Measurements from ENCODE around the gene COLEC11. TPM values are rescaled to one million over a fixed set of nuclear protein-coding genes. Genes with fewer than 3 reads are reported as not detected.

The COLEC11 gene
- polyA plus RNA-seq, 1 donor (not counting 4 experiments of a cell fraction or from before 2014, with no cell fraction given) = not detected

- H3K4me3 ChIP-seq (ENCODE audit: control insufficient read depth in 2 of 3, extremely low read depth in 1 of 3, insufficient read depth in 2 of 3, low read depth in 1 of 3, low read length in 3 of 3) = no peak overlapping the region
- TF ChIP-seq EZH2 (IDR thresholded peaks at IDR 0.05; ENCODE audit: low read length) (no peak), CTCF (optimal IDR thresholded peaks at IDR 0.05 in 1 of 3, IDR thresholded peaks at IDR 0.05 in 1 of 3, conservative IDR thresholded peaks at IDR 0.05 in 1 of 3; ENCODE audit: extremely low read depth in 1 of 3, insufficient read depth in 2 of 3, low read length in 3 of 3) (no peak)
- H3K27ac ChIP-seq (ENCODE audit: control insufficient read depth, insufficient read depth, low read length) = no peak overlapping the region
- H3K4me2 ChIP-seq (ENCODE audit: control insufficient read depth, extremely low read depth, insufficient read depth, low read depth, low read length) = no peak overlapping the region
- DNase-seq (ENCODE audit: low read depth, low spot score) = no peak
- H3K36me3 ChIP-seq (ENCODE audit: control insufficient read depth in 2 of 2, extremely low read depth in 1 of 2, insufficient read depth in 2 of 2, low read length in 2 of 2) = no peaks in the 10 kb centered on the region
- H3K27me3 ChIP-seq (ENCODE audit: control insufficient read depth, extremely low read depth, insufficient read depth, low read length) = no peaks in the 10 kb centered on the region
- H3K9ac ChIP-seq (ENCODE audit: control insufficient read depth, extremely low read depth, insufficient read depth, low read length) = no peak overlapping the region
- no peaks in the 10 kb centered on the region for H3K9me1 ChIP-seq (ENCODE audit: control insufficient read depth, extremely low read depth, insufficient read depth, low read length)
- no peaks in the 10 kb centered on the region for H3K79me2 ChIP-seq (ENCODE audit: control insufficient read depth, insufficient read depth, low read length)
- H4K20me1 ChIP-seq (ENCODE audit: control insufficient read depth, extremely low read depth, insufficient read depth, low read length) = no peaks in the 10 kb centered on the region
- FAIRE-seq = no peak
- dilution Hi-C loops (cut with MboI; ENCODE audit: extremely low pct_ligation_motif_present, low sequenced_read_pairs) = no loop called here
- no peaks in the 10 kb centered on the region for H3K9me3 ChIP-seq (ENCODE audit: control insufficient read depth, low read depth, low read length)
- no peak overlapping the region for H2AFZ ChIP-seq (ENCODE audit: control insufficient read depth, low read length)
- peaks cover 2% of the 10 kb centered on the region for H3K4me1 ChIP-seq (ENCODE audit: control insufficient read depth, extremely low read depth, insufficient read depth, low read length)
Measured at GRCh38 chr2:3645745-3646389, 51.0 kb downstream of the COLEC11 start.

- no peak overlapping the region for H3K27ac ChIP-seq (ENCODE audit: control insufficient read depth, insufficient read depth, low read length)
- TF ChIP-seq EZH2 (IDR thresholded peaks at IDR 0.05; ENCODE audit: low read length) (no peak), CTCF (optimal IDR thresholded peaks at IDR 0.05 in 1 of 3, IDR thresholded peaks at IDR 0.05 in 1 of 3, conservative IDR thresholded peaks at IDR 0.05 in 1 of 3; ENCODE audit: extremely low read depth in 1 of 3, insufficient read depth in 2 of 3, low read length in 3 of 3) (no peak)
- peaks cover 5% of the 10 kb centered on the region for H3K4me1 ChIP-seq (ENCODE audit: control insufficient read depth, extremely low read depth, insufficient read depth, low read length)
- H3K27me3 ChIP-seq (ENCODE audit: control insufficient read depth, extremely low read depth, insufficient read depth, low read length) = no peaks in the 10 kb centered on the region
- no peak overlapping the region for H3K9ac ChIP-seq (ENCODE audit: control insufficient read depth, extremely low read depth, insufficient read depth, low read length)
- dilution Hi-C loops (cut with MboI; ENCODE audit: extremely low pct_ligation_motif_present, low sequenced_read_pairs) = no loop called here
- no peaks in the 10 kb centered on the region for H3K9me3 ChIP-seq (ENCODE audit: control insufficient read depth, low read depth, low read length)
- H2AFZ ChIP-seq (ENCODE audit: control insufficient read depth, low read length) = no peak overlapping the region
- no peak for FAIRE-seq
- H3K79me2 ChIP-seq (ENCODE audit: control insufficient read depth, insufficient read depth, low read length) = no peaks in the 10 kb centered on the region
- no peak overlapping the region for H3K4me3 ChIP-seq (ENCODE audit: control insufficient read depth in 2 of 3, extremely low read depth in 1 of 3, insufficient read depth in 2 of 3, low read depth in 1 of 3, low read length in 3 of 3)
- no peaks in the 10 kb centered on the region for H3K9me1 ChIP-seq (ENCODE audit: control insufficient read depth, extremely low read depth, insufficient read depth, low read length)
- no peak for DNase-seq (ENCODE audit: low read depth, low spot score)
- H4K20me1 ChIP-seq (ENCODE audit: control insufficient read depth, extremely low read depth, insufficient read depth, low read length) = no peaks in the 10 kb centered on the region
- H3K36me3 ChIP-seq (ENCODE audit: control insufficient read depth in 2 of 2, extremely low read depth in 1 of 2, insufficient read depth in 2 of 2, low read length in 2 of 2) = no peaks in the 10 kb centered on the region
- no peak overlapping the region for H3K4me2 ChIP-seq (ENCODE audit: control insufficient read depth, extremely low read depth, insufficient read depth, low read depth, low read length)
Measured at GRCh38 chr2:3646446-3646845, 51.5 kb downstream of the COLEC11 start.

All from keratinocyte (primary cell).